ENCODE measurements around the gene NOSTRIN. TPM values are rescaled to one million over a fixed set of nuclear protein-coding genes. Genes with fewer than 3 reads are reported as not detected.

Gene NOSTRIN
- total RNA-seq, 1 experiment from 2014 or later = not detected

DNA sequence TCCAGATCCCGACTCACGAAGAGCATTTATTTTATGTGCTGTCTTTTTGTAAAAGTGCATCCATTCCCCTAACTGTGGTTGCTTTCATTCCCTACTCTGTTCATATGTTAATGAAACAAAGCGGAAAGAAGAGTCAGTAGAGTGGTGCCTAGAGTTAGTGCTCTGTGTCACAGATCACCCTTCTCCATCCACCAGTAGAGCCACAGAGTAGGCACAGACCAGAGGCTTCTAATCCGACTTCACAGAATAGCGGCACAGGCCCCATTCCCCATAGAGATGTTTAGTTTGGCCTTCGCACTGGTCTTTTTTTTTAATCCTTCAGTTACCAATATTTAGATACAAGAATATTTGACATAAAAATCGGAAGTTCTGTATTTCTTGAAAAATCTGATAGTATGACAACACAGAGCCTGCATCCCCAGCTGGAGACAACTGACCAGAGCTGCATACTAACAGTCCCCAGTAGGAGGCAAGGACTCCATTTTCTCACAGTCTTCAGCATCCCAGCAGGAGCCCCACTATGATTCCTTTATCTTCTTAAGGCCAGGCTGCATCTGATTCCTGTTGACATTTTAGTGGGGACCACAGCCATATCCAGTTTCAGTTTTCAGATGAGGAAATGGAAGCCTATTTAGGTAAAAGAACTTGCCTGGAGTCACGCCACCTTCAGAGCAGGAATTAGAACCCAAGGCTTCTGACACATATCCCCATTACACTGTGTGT is 105.7 kb downstream of the NOSTRIN start:
- no peak overlapping the region for H2BK5ac ChIP-seq (ENCODE audit: insufficient read length, low read length)
- no peak overlapping the region for H4K8ac ChIP-seq (replicated peaks; ENCODE audit: insufficient read length, low read depth, low read length)
- H3K14ac ChIP-seq (ENCODE audit: insufficient read depth, low read length) = no peak overlapping the region
- no peak overlapping the region for H2BK20ac ChIP-seq (ENCODE audit: low read depth, low read length, poor library complexity, severe bottlenecking)
- H3K79me2 ChIP-seq (ENCODE audit: insufficient read depth, low read length) = no peaks in the 10 kb centered on the region
- H3K4me2 ChIP-seq (ENCODE audit: insufficient read depth, insufficient read length, low read length) = peak overlapping the region; percentile 23
- no peak overlapping the region for H3K27ac ChIP-seq (ENCODE audit: insufficient read length, low read depth, low read length)
- H3K9ac ChIP-seq (ENCODE audit: extremely low read depth, insufficient read length, low read length) = no peak overlapping the region
- no peaks in the 10 kb centered on the region for H3K36me3 Mint-ChIP-seq (ENCODE audit: insufficient read depth in 1 of 3, low read depth in 3 of 3)
- H2BK12ac ChIP-seq (ENCODE audit: insufficient read length, low read depth, low read length) = no peak overlapping the region
- H3K27ac Mint-ChIP-seq = peak overlapping the region; percentile 61 to 83 (median 78); a peak in 4 of 7 replicates
- peaks cover 64 to 65% of the 10 kb centered on the region in 2 experiments for H3K4me1 Mint-ChIP-seq
- no peak overlapping the region for H3K23ac ChIP-seq (ENCODE audit: insufficient read length, low read depth, low read length)
- no peak overlapping the region for H4K5ac ChIP-seq (ENCODE audit: insufficient read length, low read depth, low read length)
- TF ChIP-seq CTCF (conservative IDR thresholded peaks at IDR 0.05) = peak; percentile 42; the same call in 2 of the 3 replicates
- H3K4me1 ChIP-seq (ENCODE audit: insufficient read depth, low read length) = peaks cover 22% of the 10 kb centered on the region; the same call in 1 of the 2 replicates
- H2AK5ac ChIP-seq (ENCODE audit: insufficient read length, low read length) = no peak overlapping the region
- H4K91ac ChIP-seq (ENCODE audit: insufficient read length, low read depth, low read length) = no peak overlapping the region
- H2BK120ac ChIP-seq (ENCODE audit: low read depth, low read length, poor library complexity, severe bottlenecking) = no peak overlapping the region
- no peaks in the 10 kb centered on the region; a peak in 1 of 5 replicates for H3K9me3 Mint-ChIP-seq
- no peak overlapping the region for H3K4ac ChIP-seq (ENCODE audit: low read depth, low read length)
- no peaks in the 10 kb centered on the region for H3K27me3 ChIP-seq (ENCODE audit: insufficient read depth, low read length)
- H4K20me1 ChIP-seq (ENCODE audit: control insufficient read depth, insufficient read depth, insufficient read length) = no peaks in the 10 kb centered on the region
- H3K23me2 ChIP-seq (ENCODE audit: insufficient read length, low read depth, low read length, poor library complexity, severe bottlenecking) = no peaks in the 10 kb centered on the region
- H3K4me3 Mint-ChIP-seq = peak overlapping the region; percentile 1 to 41; a peak in 3 of 5 replicates
- DNase-seq = no peak
- no peak overlapping the region for H2AFZ ChIP-seq (ENCODE audit: low read length)
- no peaks in the 10 kb centered on the region; the same call in 1 of the 2 replicates for H3K27me3 Mint-ChIP-seq (ENCODE audit: low read depth)
- no CpG with 5 or more reads among the region's 8 CpGs for WGBS (ENCODE audit: extremely low coverage, insufficient read length, low lambda C conversion rate)
- H2BK15ac ChIP-seq (ENCODE audit: low read depth, low read length) = no peak overlapping the region
- H3K9me3 ChIP-seq (ENCODE audit: control insufficient read depth, low read depth, low read length) = no peaks in the 10 kb centered on the region
- no peaks in the 10 kb centered on the region for H3K79me1 ChIP-seq (ENCODE audit: insufficient read depth, low read depth, low read length, poor library complexity, severe bottlenecking)
- no peak overlapping the region for H3K56ac ChIP-seq (ENCODE audit: insufficient read length, low read depth, low read length)
- no peak overlapping the region for H3T11ph ChIP-seq (ENCODE audit: low read length)
- no peak overlapping the region for H3K18ac ChIP-seq (ENCODE audit: insufficient read length, low read depth, low read length)

Measured in H9 (cell line).